ENCODE data around the gene BMP8A. TPM values are rescaled to one million over a fixed set of nuclear protein-coding genes. Genes with fewer than 3 reads are reported as not detected.
A peak's percentile ranks its signal among the peaks of the same experiment; 100 is the strongest.

Gene BMP8A
- total and polyA plus RNA-seq, 10 donors = 0.06 to 2.8 (median 1.4) TPM; not detected in 1

GRCh38 chr1:39544327-39544726 lies 52.9 kb downstream of the BMP8A start:
- Histone ChIP-seq H3K27ac (peak overlapping the region in 2 of 8 donors; percentile 19 to 49), H3K9me3 (no peaks in the 10 kb centered on the region), H3K4me3 (no peak overlapping the region), H3K4me1 (peaks cover 0 to 5% (median 2%) of the 10 kb centered on the region in 6 donors), H3K36me3 (peaks cover 0 to 74% (median 37%) of the 10 kb centered on the region in 6 donors), H3K27me3 (replicated peaks in 1 of 7) (no peaks in the 10 kb centered on the region)
- intact Hi-C loops (cut with DNase I; ENCODE audit: low total_unique reads) = no loop called here
- TF ChIP-seq POLR2AphosphoS5 (IDR thresholded peaks at IDR 0.05) (no peak), POLR2A (IDR thresholded peaks at IDR 0.05) (no peak), CTCF (IDR thresholded peaks at IDR 0.05 in 8 of 11, conservative IDR thresholded peaks at IDR 0.05 in 3 of 11) (no peak)
- no peak for DNase-seq
- 71 to 83% (median 76%) methylated on average over 4 of the region's 4 CpGs for WGBS, 5 donors

GRCh38 chr1:39545531-39545930 lies 54.1 kb downstream of the BMP8A start:
- WGBS, 5 donors = 87 to 97% (median 96%) methylated on average over 9 of the region's 9 CpGs
- Histone ChIP-seq H3K27ac (no peak overlapping the region), H3K36me3 (peaks cover 0 to 71% (median 32%) of the 10 kb centered on the region in 6 donors), H3K4me1 (peaks cover 0 to 8% (median 0%) of the 10 kb centered on the region in 6 donors), H3K4me3 (no peak overlapping the region), H3K9me3 (no peaks in the 10 kb centered on the region), H3K27me3 (replicated peaks in 1 of 7) (no peaks in the 10 kb centered on the region)
- DNase-seq = no peak
- intact Hi-C loops (cut with DNase I; ENCODE audit: low total_unique reads) = no loop called here
- TF ChIP-seq POLR2AphosphoS5 (IDR thresholded peaks at IDR 0.05) = no peak
- TF ChIP-seq POLR2A (IDR thresholded peaks at IDR 0.05) = no peak
- no peak for TF ChIP-seq CTCF (IDR thresholded peaks at IDR 0.05 in 8 of 11, conservative IDR thresholded peaks at IDR 0.05 in 3 of 11)

- Histone ChIP-seq H3K36me3 (peaks cover 0 to 57% (median 11%) of the 10 kb centered on the region in 6 donors), H3K9me3 (no peaks in the 10 kb centered on the region), H3K27ac (no peak overlapping the region), H3K27me3 (replicated peaks in 1 of 7) (no peaks in the 10 kb centered on the region), H3K4me3 (no peak overlapping the region), H3K4me1 (peaks cover 0 to 13% (median 0%) of the 10 kb centered on the region in 6 donors)
- TF ChIP-seq CTCF (IDR thresholded peaks at IDR 0.05 in 8 of 11, conservative IDR thresholded peaks at IDR 0.05 in 3 of 11) = no peak
- TF ChIP-seq POLR2A (IDR thresholded peaks at IDR 0.05) = no peak
- TF ChIP-seq POLR2AphosphoS5 (IDR thresholded peaks at IDR 0.05) = no peak
- 91 to 97% (median 94%) methylated on average over 2 of the region's 2 CpGs for WGBS, 5 donors
- intact Hi-C loops (cut with DNase I; ENCODE audit: low total_unique reads) = no loop called here
- no peak for DNase-seq
Measured at GRCh38 chr1:39554277-39554676, 62.8 kb downstream of the BMP8A start.

- Histone ChIP-seq H3K4me1 (peaks cover 0 to 9% (median 0%) of the 10 kb centered on the region in 6 donors), H3K27ac (no peak overlapping the region), H3K36me3 (peaks cover 6 to 81% (median 69%) of the 10 kb centered on the region in 6 donors), H3K4me3 (no peak overlapping the region), H3K9me3 (no peaks in the 10 kb centered on the region), H3K27me3 (replicated peaks in 1 of 7) (no peaks in the 10 kb centered on the region)
- WGBS, 5 donors = 91 to 98% (median 94%) methylated on average over 1 of the region's 1 CpG
- no peak for DNase-seq
- intact Hi-C loops (cut with DNase I; ENCODE audit: low total_unique reads) = no loop called here
- TF ChIP-seq CTCF (IDR thresholded peaks at IDR 0.05 in 8 of 11, conservative IDR thresholded peaks at IDR 0.05 in 3 of 11) (no peak), POLR2A (IDR thresholded peaks at IDR 0.05) (no peak), POLR2AphosphoS5 (IDR thresholded peaks at IDR 0.05) (no peak)
Measured at GRCh38 chr1:39561279-39561678, 69.8 kb downstream of the BMP8A start.
